ENCODE results near the gene DMXL1.

Gene DMXL1

GRCh38 chr5:119255571-119256356 lies 184.9 kb downstream of the DMXL1 start:
- H3K27ac ChIP-seq (ENCODE audit: low read length): no peak overlapping the region

GRCh38 chr5:119257613-119258012 lies 186.7 kb downstream of the DMXL1 start:
- TF ChIP-seq EZH2phosphoT487 (IDR thresholded peaks at IDR 0.05; ENCODE audit: low read length) (no peak), EZH2 (optimal IDR thresholded peaks at IDR 0.05; ENCODE audit: low read depth, low read length) (no peak), CTCF (IDR thresholded peaks at IDR 0.05; ENCODE audit: low read length) (no peak)
- no peaks in the 10 kb centered on the region for H3K27me3 ChIP-seq (replicated peaks; ENCODE audit: insufficient read depth, low read length)
- H3K4me2 ChIP-seq (ENCODE audit: low read depth, low read length): no peak overlapping the region
- no peak overlapping the region for H3K27ac ChIP-seq (ENCODE audit: low read length)
- no peaks in the 10 kb centered on the region for H3K79me2 ChIP-seq (ENCODE audit: low read length)
- H3K9me3 ChIP-seq (replicated peaks; ENCODE audit: insufficient read depth, low read length): no peaks in the 10 kb centered on the region
- H3F3A ChIP-seq (ENCODE audit: insufficient read depth, low read length): no peaks in the 10 kb centered on the region
- no peak overlapping the region for H3K4me3 ChIP-seq (ENCODE audit: low read length)
- no peak overlapping the region for H2AFZ ChIP-seq (ENCODE audit: low read length)
- H3K9me2 ChIP-seq (replicated peaks; ENCODE audit: insufficient read depth, low read length): no peaks in the 10 kb centered on the region
- no peak for DNase-seq
- H3K9ac ChIP-seq (ENCODE audit: low read length): no peak overlapping the region
- no peaks in the 10 kb centered on the region for H4K20me1 ChIP-seq (ENCODE audit: insufficient read depth, low read length)
- no peaks in the 10 kb centered on the region for H3K36me3 ChIP-seq (replicated peaks; ENCODE audit: insufficient read depth, low read length)
- H3K4me1 ChIP-seq (ENCODE audit: low read length): no peaks in the 10 kb centered on the region

More at GRCh38 chr5:119255571-119256356, 184.9 kb downstream of the DMXL1 start:
- Histone ChIP-seq H3K4me1 (ENCODE audit: low read length) (no peaks in the 10 kb centered on the region), H3F3A (ENCODE audit: insufficient read depth, low read length) (no peaks in the 10 kb centered on the region), H3K27me3 (replicated peaks; ENCODE audit: insufficient read depth, low read length) (no peaks in the 10 kb centered on the region), H3K4me2 (ENCODE audit: low read depth, low read length) (no peak overlapping the region), H2AFZ (ENCODE audit: low read length) (no peak overlapping the region), H3K9me3 (replicated peaks; ENCODE audit: insufficient read depth, low read length) (no peaks in the 10 kb centered on the region), H3K9me2 (replicated peaks; ENCODE audit: insufficient read depth, low read length) (no peaks in the 10 kb centered on the region), H3K79me2 (ENCODE audit: low read length) (no peaks in the 10 kb centered on the region), H3K36me3 (replicated peaks; ENCODE audit: insufficient read depth, low read length) (no peaks in the 10 kb centered on the region), H3K9ac (ENCODE audit: low read length) (no peak overlapping the region), H3K4me3 (ENCODE audit: low read length) (no peak overlapping the region), H4K20me1 (ENCODE audit: insufficient read depth, low read length) (no peaks in the 10 kb centered on the region)
- peak; percentile 41 for DNase-seq
- peak; percentile 65 for TF ChIP-seq CTCF (IDR thresholded peaks at IDR 0.05; ENCODE audit: low read length)
- TF ChIP-seq EZH2phosphoT487 (IDR thresholded peaks at IDR 0.05; ENCODE audit: low read length): no peak
- no peak for TF ChIP-seq EZH2 (optimal IDR thresholded peaks at IDR 0.05; ENCODE audit: low read depth, low read length)

- no peak overlapping the region for H3K9ac ChIP-seq (ENCODE audit: low read length)
- DNase-seq: no peak
- H3K79me2 ChIP-seq (ENCODE audit: low read length): no peaks in the 10 kb centered on the region
- peaks cover 4% of the 10 kb centered on the region; the same call in 1 of the 2 replicates for H3F3A ChIP-seq (ENCODE audit: insufficient read depth, low read length)
- TF ChIP-seq CTCF (IDR thresholded peaks at IDR 0.05; ENCODE audit: low read length): no peak
- no peak for TF ChIP-seq EZH2phosphoT487 (IDR thresholded peaks at IDR 0.05; ENCODE audit: low read length)
- no peak for TF ChIP-seq EZH2 (optimal IDR thresholded peaks at IDR 0.05; ENCODE audit: low read depth, low read length)
- peak overlapping the region; percentile 19; the same call in 1 of the 2 replicates for H3K4me2 ChIP-seq (ENCODE audit: low read depth, low read length)
- H3K27me3 ChIP-seq (replicated peaks; ENCODE audit: insufficient read depth, low read length): no peaks in the 10 kb centered on the region
- no peaks in the 10 kb centered on the region for H3K36me3 ChIP-seq (replicated peaks; ENCODE audit: insufficient read depth, low read length)
- no peak overlapping the region for H2AFZ ChIP-seq (ENCODE audit: low read length)
- no peaks in the 10 kb centered on the region for H3K9me3 ChIP-seq (replicated peaks; ENCODE audit: insufficient read depth, low read length)
- H3K9me2 ChIP-seq (replicated peaks; ENCODE audit: insufficient read depth, low read length): no peaks in the 10 kb centered on the region
- no peaks in the 10 kb centered on the region for H4K20me1 ChIP-seq (ENCODE audit: insufficient read depth, low read length)
- H3K4me1 ChIP-seq (ENCODE audit: low read length): peaks cover 15% of the 10 kb centered on the region
- no peak overlapping the region for H3K4me3 ChIP-seq (ENCODE audit: low read length)
- H3K27ac ChIP-seq (ENCODE audit: low read length): no peak overlapping the region
These were observed 192.8 kb downstream of the DMXL1 start for GRCh38 chr5:119263639-119264038.
